K562 (cell line): ENCODE measurements around the gene ZNF787. TPM values are rescaled to one million over a fixed set of nuclear protein-coding genes. Genes with fewer than 3 reads are reported as not detected.

Experiments
- ATAC-seq: fragments of 200-7000 bp; cut with Tn5 transposase; 3 replicates; pipeline ENCODE4 v1.9.1; 2020; ENCODE audit warnings: moderate library complexity
- BruUV-seq: library from RNA; stranded (reverse); fragments of 400-500 nt; replicated peaks from 2 replicates; lab custom pipeline; 2021; lab: Mats Ljungman, UMichigan
- CTCF ChIA-PET: fragments of 300-600 bp; formaldehyde crosslinking; extraction: SDS; loops from one replicate; lab custom pipeline; 2021; ENCODE audit warnings: low intra/inter-chr PET ratio; lab: Yijun Ruan, JAX
- POLR2A ChIA-PET: fragments of 300-600, 350-650 bp; sonication (Branson Sonifier 250); formaldehyde crosslinking; extraction: SDS; loops from one replicate; lab custom pipeline; 2021; ENCODE audit warnings: antibody characterized with exemption, inconsistent platforms; lab: Yijun Ruan, JAX
- DNase-seq, 4 experiments: peaks; one replicate each; pipeline versions ENCODE4 v3.0.0 to v3.0.0-alpha.2; 2011 to 2018; ENCODE audit warnings: low spot score in 3 of 4, mixed read lengths in 3 of 4; ENCODE audit errors: extremely low read depth in 1 of 4
- FAIRE-seq: peaks from 2 replicates; lab custom pipeline; 2011; peaks lifted over from hg19 to GRCh38; lab: Jason Lieb, UNC
- H2AFZ ChIP-seq: 2 replicates; pipeline ENCODE4 v1.6.0; 2011; ENCODE audit warnings: low read depth, low read length, control low read depth, inconsistent platforms
- H3K27ac ChIP-seq: fragments of 200-600 bp; 3 replicates; pipeline ENCODE4 v1.8.0; 2011; ENCODE audit warnings: low read depth, mild to moderate bottlenecking, control low read depth, inconsistent platforms, low read length, moderate library complexity, mixed read lengths; ENCODE audit errors: extremely low read depth
- H3K27me3 ChIP-seq, 2 experiments: fragments of 300-600 bp in 1 of 2; 2 replicates in 1 of 2; 3 replicates in 1 of 2; pipeline versions ENCODE4 v1.6.0 to v1.8.0; 2011; ENCODE audit warnings: inconsistent platforms in 2 of 2, low read length in 2 of 2, mild to moderate bottlenecking in 1 of 2, mixed read lengths in 1 of 2, moderate library complexity in 1 of 2; ENCODE audit not compliant: control insufficient read depth in 2 of 2, insufficient read depth in 2 of 2
- H3K36me3 ChIP-seq: fragments of 300-600 bp; 3 replicates; pipeline ENCODE4 v1.8.0; 2011; ENCODE audit warnings: mild to moderate bottlenecking, low read length, inconsistent platforms; ENCODE audit not compliant: control insufficient read depth, insufficient read depth
- H3K4me1 ChIP-seq, 2 experiments: fragments of 200-600 bp in 1 of 2; replicated peaks in 1 of 2; 2 replicates in 1 of 2; 3 replicates in 1 of 2; pipeline versions ENCODE4 v1.5.1 to v1.8.0; 2011; ENCODE audit warnings: inconsistent platforms in 2 of 2, low read length in 2 of 2, mild to moderate bottlenecking in 1 of 2, mixed read lengths in 1 of 2, moderate library complexity in 1 of 2; ENCODE audit not compliant: control insufficient read depth in 2 of 2, insufficient read depth in 2 of 2
- H3K4me2 ChIP-seq: 2 replicates; pipeline ENCODE4 v1.6.1; 2011; ENCODE audit warnings: low read length, control low read depth, inconsistent platforms, mixed read lengths; ENCODE audit not compliant: insufficient read depth
- H3K4me3 ChIP-seq: fragments of 200-600 bp; sonication (generic), shearing (Covaris generic); 2 replicates; pipeline ENCODE4 v1.5.1; 2016; ENCODE audit warnings: control low read depth, inconsistent platforms
- H3K79me2 ChIP-seq: fragments of 200-600 bp; 3 replicates; pipeline ENCODE4 v1.8.0; 2011; ENCODE audit warnings: low read length, inconsistent platforms; ENCODE audit not compliant: control insufficient read depth, insufficient read depth
- H3K9ac ChIP-seq, 2 experiments: 2 replicates each; pipeline versions ENCODE4 v1.6.0 to v1.6.1; 2011; ENCODE audit warnings: low read depth in 2 of 2, low read length in 2 of 2, control low read depth in 1 of 2, inconsistent platforms in 1 of 2, mild to moderate bottlenecking in 1 of 2, mixed read lengths in 1 of 2; ENCODE audit not compliant: insufficient read depth in 1 of 2
- H3K9me1 ChIP-seq: one replicate; pipeline ENCODE4 v1.6.0; 2011; ENCODE audit warnings: inconsistent platforms, mild to moderate bottlenecking, low read length, moderate library complexity; ENCODE audit not compliant: control insufficient read depth, insufficient read depth
- H3K9me3 ChIP-seq: replicated peaks from 2 replicates; pipeline ENCODE4 v1.5.1; 2011; ENCODE audit warnings: low read depth, low read length, inconsistent platforms; ENCODE audit not compliant: control insufficient read depth, insufficient read depth
- H4K20me1 ChIP-seq: replicated peaks from 2 replicates; pipeline ENCODE4 v1.6.1; 2011; ENCODE audit warnings: low read length, inconsistent platforms, mixed read lengths; ENCODE audit not compliant: control insufficient read depth, insufficient read depth
- BCOR ChIP-seq: fragments of 450-650 bp; IDR thresholded peaks from 2 replicates; pipeline ENCODE4 v1.6.1; 2016
- KLF6 ChIP-seq: fragments of 250-450 bp; sonication (Bioruptor Pico); IDR thresholded peaks from 2 replicates; pipeline ENCODE4 v1.4.0; 2020; ENCODE audit warnings: mild to moderate bottlenecking, moderate library complexity, borderline replicate concordance
- POLR2G ChIP-seq: fragments of 200-400 bp; formaldehyde crosslinking; IDR thresholded peaks from 2 replicates; pipeline ENCODE4 v1.6.1; 2017; ENCODE audit warnings: low read depth, mild to moderate bottlenecking, antibody characterized with exemption, low read length, moderate library complexity
- TAF1 ChIP-seq: IDR thresholded peaks from 2 replicates; pipeline ENCODE4 v1.6.1; 2011; ENCODE audit warnings: mild to moderate bottlenecking, low read length, moderate library complexity; ENCODE audit not compliant: insufficient read depth, control insufficient read depth, severe bottlenecking; ENCODE audit errors: extremely low read depth
- ZBTB33 ChIP-seq: sonication (generic); formaldehyde crosslinking; IDR thresholded peaks from 2 replicates; pipeline ENCODE4 v1.8.1; 2023; ENCODE audit warnings: mild to moderate bottlenecking, missing genetic modification reagents
- ZNF12 ChIP-seq: sonication (generic); formaldehyde crosslinking; IDR thresholded peaks from 2 replicates; pipeline ENCODE4 v1.4.0; 2020; ENCODE audit warnings: mild to moderate bottlenecking, missing genetic modification reagents
- ZNF41 ChIP-seq: fragments of 250-450 bp; sonication (Bioruptor Pico); conservative IDR thresholded peaks from 2 replicates; pipeline ENCODE4 v1.4.0; 2020; ENCODE audit warnings: mild to moderate bottlenecking
- ZNF561 ChIP-seq: fragments of 450-650 bp; formaldehyde crosslinking; conservative IDR thresholded peaks from 2 replicates; pipeline ENCODE4 v1.4.0; 2020; ENCODE audit warnings: mild to moderate bottlenecking, moderate library complexity
- ZNF778 ChIP-seq: fragments of 450-650 bp; formaldehyde crosslinking; IDR thresholded peaks from 2 replicates; pipeline ENCODE4 v1.4.0; 2020; ENCODE audit warnings: mild to moderate bottlenecking, moderate library complexity
- WGBS: fragments of 100-300 bp; shearing (Covaris generic); methylation state at CpG from one replicate; pipeline ENCODE4 v1.1.6; 2016; ENCODE audit warnings: low coverage, mixed read lengths; ENCODE audit not compliant: insufficient coverage; ENCODE audit errors: missing lambda C conversion rate; 5-methylcytosine and 5-hydroxymethylcytosine counted together
- in situ Hi-C: fragments of 300-500 bp; cut with MboI; formaldehyde crosslinking; loops from 4 replicates; pipeline ENCODE4 v1.15.0; 2018; ENCODE audit warnings: inconsistent platforms, mixed read lengths
- intact Hi-C: fragments of 100-400 bp; cut with micrococcal nuclease; formaldehyde crosslinking; loops from 2 replicates; pipeline ENCODE4 v1.14.2; 2022
- polyA plus RNA-seq, 8 experiments: library from polyadenylated mRNA; depleted of rRNA in 4 of 8; stranded (reverse) in 5 of 8; unstranded in 3 of 8; fragments of >200 nt; fragmentation: Nextera tagmentation in 2 of 8; fragmentation: Illumina TruSeq in 1 of 8; extraction: Ambion mirVana in 2 of 8; extraction: Trizol in 1 of 8; gene quantifications; 2 replicates each; pipeline versions ENCODE4 v1.2.1 to v1.2.3, GENCODE V29; 2011 to 2014; ENCODE audit warnings: inconsistent platforms in 1 of 8, missing spikeins in 1 of 8
- total RNA-seq, 7 experiments: library from RNA; depleted of rRNA in 6 of 7; stranded (reverse); fragments of >200 nt in 6 of 7; fragmentation: Illumina TruSeq in 2 of 7; extraction: Trizol in 2 of 7; gene quantifications; 2 replicates each; pipeline versions ENCODE4 v1.2.1 to v1.2.3, GENCODE V29; 2011 to 2021; ENCODE audit warnings: low replicate concordance in 1 of 7
- TF ChIP-seq, protein P1 (sequence below): fragments of 250-450 bp; sonication (Bioruptor Pico); IDR thresholded peaks from 2 replicates; pipeline ENCODE4 v1.5.0; 2021; ENCODE audit warnings: mild to moderate bottlenecking, moderate library complexity

The ZNF787 gene
- total and polyA plus RNA-seq, 9 of the 15 experiments (the other 6 are each of a cell fraction or from before 2014, with no cell fraction given): 0.45 to 77.6 (median 7.3) TPM

- H3K4me3 ChIP-seq: no peak overlapping the region
- H3K79me2 ChIP-seq: peaks cover 91% of the 10 kb centered on the region
- H3K36me3 ChIP-seq: peaks cover 58% of the 10 kb centered on the region
- no peak overlapping the region for H3K27ac ChIP-seq
- no peak overlapping the region for H3K9ac ChIP-seq
- intact Hi-C loops (no loop called here), in situ Hi-C loops (no loop called here)
- peaks cover 8 to 55% of the 10 kb centered on the region in 2 experiments; a peak in 3 of 5 replicates for H3K4me1 ChIP-seq
- TF ChIP-seq ZNF12 (CRISPR knock-in tag) (no peak), KLF6 (CRISPR knock-in tag) (no peak), BCOR (peak; percentile 48; the same call in 1 of the 2 replicates)
- H3K4me2 ChIP-seq: no peak overlapping the region
- H2AFZ ChIP-seq: no peak overlapping the region
- peaks cover 5% of the 10 kb centered on the region for H3K9me1 ChIP-seq
- DNase-seq (no peak), ATAC-seq (no peak), FAIRE-seq (no peak)
- no peaks in the 10 kb centered on the region for H3K27me3 ChIP-seq
- ChIA-PET POLR2A (interaction anchor here (0.7 kb wide), 1 partner anchor 17 kb away, joined by 3 read pairs; no protein-coding TSS in a partner anchor), CTCF (no interaction called here)
- 97% methylated on average over 7 of the region's 11 CpGs for WGBS
- H3K9me3 ChIP-seq: peaks cover 4% of the 10 kb centered on the region; the same call in 1 of the 2 replicates
- BruUV-seq: no TSS peak
- no peaks in the 10 kb centered on the region; the same call in 1 of the 2 replicates for H4K20me1 ChIP-seq
Observed at GRCh38 chr19:56106993-56107392, 14.1 kb downstream of the ZNF787 start.

GRCh38 chr19:56106397-56106849 is 14.7 kb downstream of the ZNF787 start:
- ATAC-seq (no peak), FAIRE-seq (no peak), DNase-seq (no peak)
- intact Hi-C loops (no loop called here), in situ Hi-C loops (no loop called here)
- Histone ChIP-seq H2AFZ (no peak overlapping the region), H3K9me1 (peaks cover 3% of the 10 kb centered on the region), H3K27me3 (no peaks in the 10 kb centered on the region), H3K36me3 (peaks cover 58% of the 10 kb centered on the region), H3K9me3 (peaks cover 4% of the 10 kb centered on the region; the same call in 1 of the 2 replicates), H3K79me2 (peaks cover 91% of the 10 kb centered on the region), H3K27ac (no peak overlapping the region), H4K20me1 (no peaks in the 10 kb centered on the region; the same call in 1 of the 2 replicates), H3K9ac (no peak overlapping the region; a peak in 1 of 4 replicates), H3K4me2 (no peak overlapping the region), H3K4me1 (peaks cover 8 to 52% of the 10 kb centered on the region in 2 experiments; a peak in 3 of 5 replicates), H3K4me3 (no peak overlapping the region)
- no TSS peak for BruUV-seq
- 96% methylated on average over 24 of the region's 27 CpGs for WGBS
- ChIA-PET CTCF (no interaction called here), POLR2A (interaction anchor here (0.7 kb wide), 1 partner anchor 17 kb away, joined by 3 read pairs; no protein-coding TSS in a partner anchor)
- no peak for TF ChIP-seq TAF1
- TF ChIP-seq, protein P1, sequence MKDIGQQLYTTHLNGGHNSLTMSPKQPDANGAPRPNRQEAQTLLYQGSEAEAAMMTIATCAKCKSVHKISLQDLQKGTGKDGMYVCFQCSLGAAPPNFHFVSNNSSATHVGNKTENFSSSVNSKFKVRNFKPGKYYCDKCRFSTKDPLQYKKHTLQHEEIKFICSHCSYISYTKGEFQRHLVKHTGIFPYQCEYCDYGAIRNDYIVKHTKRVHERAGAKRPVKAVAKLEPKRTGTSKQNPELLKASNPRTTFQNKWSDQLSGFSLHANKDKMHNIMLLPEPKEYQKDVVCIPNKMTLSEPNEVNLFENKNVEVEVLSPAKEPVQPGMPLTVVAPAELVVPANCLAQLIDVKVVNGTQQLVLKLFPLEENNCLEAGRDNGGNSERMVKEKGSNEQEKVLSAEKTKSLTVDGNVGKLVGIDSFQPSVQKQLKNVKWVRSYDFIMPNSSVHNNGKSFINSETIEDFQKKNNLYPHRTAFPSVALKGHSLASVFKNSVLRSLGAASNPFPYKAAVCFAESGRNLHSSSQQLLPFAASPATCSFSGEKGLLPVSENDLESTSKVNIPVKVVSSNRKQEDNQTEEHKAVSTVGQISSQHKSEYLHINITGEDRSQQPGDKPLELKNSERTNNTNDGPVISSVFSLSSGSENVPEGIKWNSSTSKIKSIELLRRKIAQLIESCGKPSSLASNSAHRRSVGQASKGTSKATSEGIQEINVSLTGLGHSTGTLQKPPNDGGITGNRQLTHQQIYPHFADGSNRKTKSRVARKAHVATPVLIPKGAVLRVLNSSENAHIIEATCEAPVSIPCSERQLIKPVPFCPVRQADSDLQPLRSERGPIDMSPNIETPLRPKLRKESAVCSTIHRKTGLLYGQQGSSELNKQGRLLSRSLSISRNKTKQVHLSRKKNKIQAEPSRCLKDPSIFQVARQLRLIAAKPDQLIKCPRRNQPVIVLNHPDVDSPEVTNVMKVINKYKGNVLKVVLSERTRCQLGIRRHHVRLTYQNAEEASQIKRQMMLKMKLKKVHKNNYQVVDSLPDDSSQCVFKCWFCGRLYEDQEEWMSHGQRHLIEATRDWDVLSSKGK (CRISPR knock-in tag): no peak
- no peak for TF ChIP-seq ZBTB33
- peak; percentile 50 for TF ChIP-seq POLR2G
- TF ChIP-seq ZNF778 (CRISPR knock-in tag): no peak
- TF ChIP-seq ZNF561 (CRISPR knock-in tag): no peak
- no peak for TF ChIP-seq ZNF41 (CRISPR knock-in tag)
